ENCODE measurements around the gene TOMM70.

TOMM70 gene

DNA sequence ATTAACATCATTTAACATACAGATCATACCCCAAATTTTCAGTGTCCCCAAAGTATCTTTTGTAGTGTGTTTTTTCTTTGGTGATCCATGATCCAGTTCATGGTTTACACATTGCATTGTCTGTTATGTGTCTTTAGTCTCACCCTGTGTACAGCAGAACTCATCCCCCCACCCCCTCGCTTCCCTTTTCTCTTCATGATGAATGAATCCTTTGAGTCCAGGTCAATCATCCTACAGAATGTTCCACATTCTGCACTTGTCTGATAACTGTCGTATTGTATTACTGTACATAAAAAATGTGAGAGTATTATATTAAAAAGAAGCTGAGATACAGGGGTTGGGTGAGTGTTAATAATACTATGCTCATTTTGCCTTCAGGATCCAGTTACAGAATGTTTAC is 80.9 kb downstream of the TOMM70 start:
- DNase-seq: no peak

DNA sequence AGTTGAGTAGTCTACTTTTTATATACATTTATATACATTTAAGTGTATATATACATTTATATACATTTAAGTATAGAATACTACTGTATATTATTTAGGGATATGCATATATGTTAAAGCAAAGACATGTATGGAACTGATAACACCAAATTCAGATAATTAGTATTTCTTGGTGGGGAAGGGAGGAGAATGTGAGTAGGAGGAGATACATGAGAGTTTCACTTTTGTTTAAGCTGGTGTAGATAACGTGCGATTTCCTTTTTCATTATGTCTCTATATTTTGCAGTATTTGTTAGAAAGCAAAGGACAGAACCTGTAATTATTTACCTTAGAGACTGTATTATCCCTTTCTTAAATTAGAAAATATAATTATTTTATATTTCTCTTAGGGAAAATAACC is 83.0 kb downstream of the TOMM70 start:
- DNase-seq: no peak

DNA sequence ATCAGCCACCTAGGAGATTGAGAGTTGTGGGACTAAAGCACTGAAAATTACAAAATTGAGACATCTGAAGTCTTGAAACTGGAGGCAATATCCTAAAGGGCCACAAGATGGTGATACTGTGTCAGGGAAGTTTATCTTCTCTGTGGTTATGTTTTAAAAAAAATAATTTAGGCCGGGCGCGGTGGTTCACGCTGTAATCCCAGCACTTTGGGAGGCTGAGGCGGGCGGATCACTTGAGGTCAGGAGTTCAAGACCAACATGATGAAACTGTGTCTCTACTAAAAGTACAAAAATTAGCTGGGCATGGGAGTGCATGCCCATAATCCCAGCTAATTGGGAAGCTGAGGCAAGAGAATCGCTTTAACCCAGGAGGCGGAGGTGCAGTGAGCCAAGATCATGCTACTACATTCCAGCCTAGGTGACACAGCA is 84.2 kb downstream of the TOMM70 start:
- DNase-seq: peak; percentile 36 to 76

Data from NCI-H524 (cell line).